GM23338 (cell line): ENCODE data around the gene STK17A. TPM values are rescaled to one million over a fixed set of nuclear protein-coding genes. Genes with fewer than 3 reads are reported as not detected.
"Not testable (repeated sequence)": the region's sequence is repeated elsewhere in the genome, so short reads cannot be mapped to it uniquely, and the experiment has no call there.

ENCODE experiments used
- ATAC-seq: fragments of 200-7000 bp; cut with Tn5 transposase; 3 replicates; pipeline ENCODE4 v1.9.1; 2020
- DNase-seq: peaks from one replicate; pipeline ENCODE4 v3.0.0-alpha.2; 2015; ENCODE audit warnings: low spot score
- H2AFZ ChIP-seq: fragments of 200-600 bp; sonication (generic); 2 replicates; pipeline ENCODE4 v1.8.0; 2016; ENCODE audit warnings: antibody characterized with exemption, mild to moderate bottlenecking, moderate library complexity
- H3F3A ChIP-seq: fragments of 200-600 bp; sonication (generic); replicated peaks from 2 replicates; pipeline ENCODE4 v1.8.0; 2017; ENCODE audit warnings: antibody characterized with exemption, mixed run types, low read depth
- H3K27ac ChIP-seq: fragments of 200-600 bp; sonication (generic); 2 replicates; pipeline ENCODE4 v1.6.1; 2016; ENCODE audit warnings: low read depth
- H3K27me3 ChIP-seq: fragments of 200-600 bp; sonication (generic); 2 replicates; pipeline ENCODE4 v1.8.0; 2016; ENCODE audit warnings: mild to moderate bottlenecking, mixed run types, moderate library complexity; ENCODE audit not compliant: insufficient read depth
- H3K36me3 ChIP-seq: fragments of 200-600 bp; sonication (generic); 2 replicates; pipeline ENCODE4 v1.8.0; 2016; ENCODE audit warnings: mild to moderate bottlenecking; ENCODE audit not compliant: insufficient read depth
- H3K4me1 ChIP-seq: fragments of 200-600 bp; sonication (generic); 2 replicates; pipeline ENCODE4 v1.8.0; 2016; ENCODE audit warnings: mild to moderate bottlenecking, moderate library complexity; ENCODE audit not compliant: insufficient read depth
- H3K4me2 ChIP-seq: fragments of 200-600 bp; sonication (generic); 2 replicates; pipeline ENCODE4 v1.7.1; 2017; ENCODE audit warnings: mixed run types
- H3K4me3 ChIP-seq: fragments of 200-600 bp; sonication (generic); 2 replicates; pipeline ENCODE4 v1.6.1; 2016; ENCODE audit warnings: mixed run types
- H3K79me2 ChIP-seq: fragments of 200-600 bp; sonication (generic); replicated peaks from 2 replicates; pipeline ENCODE4 v1.8.0; 2017; ENCODE audit warnings: mild to moderate bottlenecking; ENCODE audit not compliant: insufficient read depth
- H3K9me2 ChIP-seq: fragments of 200-600 bp; sonication (generic); 2 replicates; pipeline ENCODE4 v1.8.0; 2017; ENCODE audit not compliant: insufficient read depth
- H4K20me1 ChIP-seq: fragments of 200-600 bp; sonication (generic); replicated peaks from 2 replicates; pipeline ENCODE4 v1.8.0; 2017; ENCODE audit warnings: mild to moderate bottlenecking; ENCODE audit not compliant: insufficient read depth
- H3K27ac Mint-ChIP-seq: 2 replicates; pipeline ENCODE4 v1.8.0; 2020; ENCODE audit warnings: inconsistent platforms, mild to moderate bottlenecking, moderate library complexity, mixed read lengths
- H3K27me3 Mint-ChIP-seq: 3 replicates; pipeline ENCODE4 v1.8.0; 2022; ENCODE audit warnings: low read depth, mild to moderate bottlenecking, moderate library complexity, mixed read lengths, inconsistent platforms; ENCODE audit not compliant: insufficient read depth, poor library complexity
- H3K36me3 Mint-ChIP-seq: 3 replicates; pipeline ENCODE4 v1.8.0; 2021; ENCODE audit warnings: low read depth, mild to moderate bottlenecking, inconsistent platforms, moderate library complexity, mixed read lengths
- H3K4me1 Mint-ChIP-seq: 3 replicates; pipeline ENCODE4 v1.8.0; 2020; ENCODE audit warnings: mild to moderate bottlenecking, inconsistent platforms, mixed read lengths
- H3K4me3 Mint-ChIP-seq: 3 replicates; pipeline ENCODE4 v1.8.0; 2021; ENCODE audit warnings: moderate library complexity, mild to moderate bottlenecking, inconsistent platforms, mixed read lengths
- H3K9me3 Mint-ChIP-seq: 3 replicates; pipeline ENCODE4 v1.8.0; 2020; ENCODE audit warnings: moderate library complexity, mild to moderate bottlenecking, inconsistent platforms, mixed read lengths
- CTCF ChIP-seq, 2 experiments: fragments of 200-600 bp in 1 of 2; sonication (generic) in 1 of 2; conservative IDR thresholded peaks; 2 replicates each; pipeline versions ENCODE4 v1.5.1 to v1.6.1; 2016 to 2017; ENCODE audit warnings: antibody characterized with exemption in 2 of 2, low read depth in 2 of 2, mild to moderate bottlenecking in 2 of 2, moderate library complexity in 1 of 2
- EZH2phosphoT487 ChIP-seq: fragments of 200-600 bp; sonication (generic); IDR thresholded peaks from one replicate; pipeline ENCODE4 v1.8.1; 2018; ENCODE audit warnings: antibody characterized with exemption; ENCODE audit not compliant: unreplicated experiment
- JUNB ChIP-seq: IDR thresholded peaks from one replicate; pipeline ENCODE4 v1.6.1; 2016; ENCODE audit warnings: antibody characterized with exemption; ENCODE audit not compliant: unreplicated experiment
- NANOG ChIP-seq: IDR thresholded peaks from 2 replicates; pipeline ENCODE4 v1.6.1; 2016; ENCODE audit warnings: antibody characterized with exemption, borderline replicate concordance
- POLR2AphosphoS5 ChIP-seq: IDR thresholded peaks from 2 replicates; pipeline ENCODE4 v1.6.1; 2016; ENCODE audit warnings: antibody characterized with exemption, low read depth
- REST ChIP-seq: IDR thresholded peaks from one replicate; pipeline ENCODE4 v1.6.1; 2018; ENCODE audit warnings: antibody characterized with exemption; ENCODE audit not compliant: unreplicated experiment
- STAT1 ChIP-seq: IDR thresholded peaks from one replicate; pipeline ENCODE4 v1.6.1; 2016; ENCODE audit warnings: antibody characterized with exemption; ENCODE audit not compliant: unreplicated experiment
- ZNF114 ChIP-seq: fragments of 250-450 bp; sonication (Bioruptor Pico); IDR thresholded peaks from 2 replicates; pipeline ENCODE4 v1.5.0; 2020; ENCODE audit warnings: mild to moderate bottlenecking, moderate library complexity
- ZNF331 ChIP-seq: fragments of 250-450 bp; sonication (Bioruptor Pico); IDR thresholded peaks from 2 replicates; pipeline ENCODE4 v1.5.0; 2020; ENCODE audit warnings: low read depth, mild to moderate bottlenecking, moderate library complexity
- polyA plus RNA-seq: library from polyadenylated mRNA; unstranded; fragments of >200 nt; fragmentation: Nextera tagmentation; extraction: Ambion mirVana; gene quantifications from 2 replicates; pipeline ENCODE4 v1.2.1, GENCODE V29; 2016
- total RNA-seq: library from RNA; depleted of rRNA; stranded (reverse); fragments of >200 nt; shearing (Covaris generic); gene quantifications from 2 replicates; pipeline ENCODE4 v1.2.3, GENCODE V29; 2014

The STK17A gene
- total and polyA plus RNA-seq, 2 experiments from 2014 or later: 21.2 to 21.8 TPM

DNA sequence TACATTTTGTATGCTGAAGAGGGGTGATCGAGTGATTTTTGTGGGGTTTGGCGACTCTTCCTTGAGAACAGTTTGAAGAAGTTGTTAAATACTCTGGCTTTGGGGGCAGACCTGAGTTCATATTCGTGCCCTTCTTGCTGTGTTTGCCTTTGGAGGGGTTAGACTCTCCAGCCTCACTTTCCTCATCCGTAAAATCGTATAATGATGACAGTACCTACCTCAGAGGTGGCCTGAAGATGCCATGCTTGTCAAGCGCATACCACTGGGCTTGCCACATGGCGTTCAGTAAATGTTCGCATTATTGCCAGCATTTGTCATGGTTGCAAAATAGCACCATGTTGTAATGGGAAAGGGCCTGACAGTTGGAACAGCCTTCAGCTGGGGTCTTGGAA, 1.3 kb downstream of the STK17A start:
- H3K27ac ChIP-seq: no peak overlapping the region

GRCh38 chr7:43584733-43585132, 1.8 kb downstream of the STK17A start:
- not testable (repeated sequence) for H3K27ac ChIP-seq, H3K27ac Mint-ChIP-seq
- H3K4me3 ChIP-seq: peak overlapping the region; percentile 72

More for the DNA sequence above, 1.3 kb downstream of the STK17A start:
- DNase-seq (no peak), ATAC-seq (no peak)
- no peaks in the 10 kb centered on the region for H3K36me3 ChIP-seq
- H3K4me3 Mint-ChIP-seq: peak overlapping the region; percentile 91
- peak overlapping the region; percentile 72 for H3K4me3 ChIP-seq
- H3K27me3 ChIP-seq: peaks cover 10% of the 10 kb centered on the region
- H3K27ac Mint-ChIP-seq: no peak overlapping the region; the same call in 1 of the 2 replicates
- peaks cover 13% of the 10 kb centered on the region for H3K27me3 Mint-ChIP-seq
- H3F3A ChIP-seq: no peaks in the 10 kb centered on the region
- H3K4me1 ChIP-seq: peaks cover 10% of the 10 kb centered on the region
- H3K4me1 Mint-ChIP-seq: peaks cover 30% of the 10 kb centered on the region
- H3K4me2 ChIP-seq: peak overlapping the region; percentile 88
- peaks cover 49% of the 10 kb centered on the region for H3K79me2 ChIP-seq
- no peak overlapping the region for H2AFZ ChIP-seq
- no peaks in the 10 kb centered on the region for H3K9me2 ChIP-seq
- peaks cover 3% of the 10 kb centered on the region; the same call in 1 of the 2 replicates for H4K20me1 ChIP-seq
- TF ChIP-seq STAT1 (no peak), EZH2phosphoT487 (no peak), JUNB (no peak), CTCF (conservative IDR thresholded peaks at IDR 0.05; ENCODE audit: low read depth in 2 of 2) (no peak), POLR2AphosphoS5 (no peak), ZNF114 (no peak), ZNF331 (CRISPR knock-in tag) (no peak), REST (no peak), NANOG (no peak)
- 0 out of 3 replicates have a peak, but pooled peaks cover under 1% of the 10 kb centered on the region for H3K9me3 Mint-ChIP-seq
- H3K36me3 Mint-ChIP-seq: no peaks in the 10 kb centered on the region; the same call in 2 of the 3 replicates

More at GRCh38 chr7:43584733-43585132, 1.8 kb downstream of the STK17A start:
- Histone ChIP-seq H3K4me2 (peak overlapping the region; percentile 88), H3K79me2 (peaks cover 54% of the 10 kb centered on the region)
- not testable (repeated sequence) for H3K36me3 ChIP-seq, H3F3A ChIP-seq, H2AFZ ChIP-seq, H3K27me3 ChIP-seq, H3K36me3 Mint-ChIP-seq, H3K9me3 Mint-ChIP-seq, H3K9me2 ChIP-seq, H3K4me1 ChIP-seq, H4K20me1 ChIP-seq
- DNase-seq (peak; percentile 80), ATAC-seq (peak; percentile 2; the same call in 2 of the 3 replicates)
- Mint-ChIP-seq H3K4me1 (peaks cover 30% of the 10 kb centered on the region), H3K4me3 (peak overlapping the region; percentile 91), H3K27me3 (peaks cover 13% of the 10 kb centered on the region)
